ENCODE data around the gene GALP.
A peak's percentile ranks its signal among the peaks of the same experiment; 100 is the strongest.

The GALP gene

DNA sequence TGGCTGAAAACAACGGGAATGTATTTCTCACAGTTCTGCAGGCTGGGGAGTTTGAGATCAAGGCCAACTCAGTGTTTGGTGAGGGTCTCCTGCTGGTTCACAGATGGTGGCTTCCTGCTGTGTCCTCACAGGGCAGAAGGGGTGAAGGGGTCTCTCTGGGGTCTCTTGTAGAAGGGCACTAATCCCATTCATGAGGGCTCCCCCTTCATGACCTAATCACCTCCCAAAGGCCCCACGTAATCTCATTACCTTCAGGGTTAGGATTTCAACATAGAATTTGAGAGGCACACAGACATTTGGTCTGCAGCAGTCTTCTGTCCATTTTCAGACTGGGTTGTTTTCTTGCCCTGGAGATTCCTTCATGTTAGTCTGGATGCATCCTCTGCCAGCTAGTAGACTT, 23.2 kb upstream of the GALP start:
- H3K27ac ChIP-seq (ENCODE audit: low read length) = no peak overlapping the region
- H2AFZ ChIP-seq (ENCODE audit: low read depth, low read length) = no peak overlapping the region
- H3K27me3 ChIP-seq (ENCODE audit: low read depth, low read length) = no peaks in the 10 kb centered on the region
- no peak overlapping the region for H3K4me2 ChIP-seq (ENCODE audit: low read length)
- no peaks in the 10 kb centered on the region for H3K4me1 ChIP-seq (ENCODE audit: low read length)
- TF ChIP-seq EZH2phosphoT487 (IDR thresholded peaks at IDR 0.05; ENCODE audit: low read depth) = no peak
- TF ChIP-seq CTCF (IDR thresholded peaks at IDR 0.05; ENCODE audit: low read depth, low read length) = no peak
- H3K9me3 ChIP-seq (ENCODE audit: insufficient read depth, low read length) = no peaks in the 10 kb centered on the region
- H3K79me2 ChIP-seq (ENCODE audit: low read length) = peaks cover 30% of the 10 kb centered on the region
- H3K4me3 ChIP-seq (ENCODE audit: low read length) = no peak overlapping the region
- no peak overlapping the region for H3K9ac ChIP-seq (ENCODE audit: low read length)
- H3K36me3 ChIP-seq (replicated peaks; ENCODE audit: low read depth, low read length) = peaks cover 46% of the 10 kb centered on the region
- H4K20me1 ChIP-seq (ENCODE audit: insufficient read depth, low read length) = peaks cover 18% of the 10 kb centered on the region; the same call in 1 of the 2 replicates

DNA sequence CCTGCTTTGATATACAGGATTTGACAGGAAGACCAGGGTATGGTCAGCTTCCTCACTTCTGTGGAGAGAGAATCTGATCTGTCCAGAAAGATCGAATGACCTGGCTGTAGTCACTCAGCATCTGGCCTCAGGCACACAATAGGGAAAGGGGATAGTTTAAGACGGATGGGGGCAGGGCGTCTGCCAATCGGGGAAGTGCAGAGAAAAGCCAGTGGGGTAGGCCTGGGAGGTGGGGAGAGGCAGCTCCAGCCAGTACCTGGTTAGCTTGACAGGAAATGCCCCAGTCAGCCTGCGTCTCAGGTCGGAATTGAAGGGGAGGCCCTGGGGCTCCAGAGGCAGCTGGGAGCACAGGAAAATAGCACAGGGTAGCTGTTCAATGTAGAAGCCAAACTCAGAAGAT, 22.3 kb upstream of the GALP start:
- Histone ChIP-seq H3K36me3 (replicated peaks; ENCODE audit: low read depth, low read length) (peaks cover 47% of the 10 kb centered on the region), H3K4me3 (ENCODE audit: low read length) (no peak overlapping the region), H3K27ac (ENCODE audit: low read length) (no peak overlapping the region), H3K4me1 (ENCODE audit: low read length) (no peaks in the 10 kb centered on the region), H3K79me2 (ENCODE audit: low read length) (peaks cover 30% of the 10 kb centered on the region), H3K9me3 (ENCODE audit: insufficient read depth, low read length) (no peaks in the 10 kb centered on the region), H4K20me1 (ENCODE audit: insufficient read depth, low read length) (peaks cover 18% of the 10 kb centered on the region; the same call in 1 of the 2 replicates), H3K9ac (ENCODE audit: low read length) (no peak overlapping the region), H3K4me2 (ENCODE audit: low read length) (no peak overlapping the region), H3K27me3 (ENCODE audit: low read depth, low read length) (no peaks in the 10 kb centered on the region), H2AFZ (ENCODE audit: low read depth, low read length) (no peak overlapping the region)
- no peak for TF ChIP-seq EZH2phosphoT487 (IDR thresholded peaks at IDR 0.05; ENCODE audit: low read depth)
- no peak for TF ChIP-seq CTCF (IDR thresholded peaks at IDR 0.05; ENCODE audit: low read depth, low read length)

- H2AFZ ChIP-seq (ENCODE audit: low read depth, low read length) = no peak overlapping the region
- no peak overlapping the region for H3K4me2 ChIP-seq (ENCODE audit: low read length)
- H3K9me3 ChIP-seq (ENCODE audit: insufficient read depth, low read length) = no peaks in the 10 kb centered on the region
- no peak overlapping the region for H3K4me3 ChIP-seq (ENCODE audit: low read length)
- peaks cover 22% of the 10 kb centered on the region for H3K79me2 ChIP-seq (ENCODE audit: low read length)
- no peak overlapping the region for H3K9ac ChIP-seq (ENCODE audit: low read length)
- peaks cover 50% of the 10 kb centered on the region for H3K36me3 ChIP-seq (replicated peaks; ENCODE audit: low read depth, low read length)
- peaks cover 12% of the 10 kb centered on the region; the same call in 1 of the 2 replicates for H4K20me1 ChIP-seq (ENCODE audit: insufficient read depth, low read length)
- H3K4me1 ChIP-seq (ENCODE audit: low read length) = no peaks in the 10 kb centered on the region
- H3K27ac ChIP-seq (ENCODE audit: low read length) = no peak overlapping the region
- no peaks in the 10 kb centered on the region for H3K27me3 ChIP-seq (ENCODE audit: low read depth, low read length)
- no peak for TF ChIP-seq EZH2phosphoT487 (IDR thresholded peaks at IDR 0.05; ENCODE audit: low read depth)
- TF ChIP-seq CTCF (IDR thresholded peaks at IDR 0.05; ENCODE audit: low read depth, low read length) = peak; percentile 48
Measured at GRCh38 chr19:56155124-56155687, 20.6 kb upstream of the GALP start.

GRCh38 chr19:56156768-56157167, 19.0 kb upstream of the GALP start:
- no peaks in the 10 kb centered on the region for H3K4me1 ChIP-seq (ENCODE audit: low read length)
- H3K27ac ChIP-seq (ENCODE audit: low read length) = no peak overlapping the region
- no peak overlapping the region for H3K9ac ChIP-seq (ENCODE audit: low read length)
- H3K4me3 ChIP-seq (ENCODE audit: low read length) = no peak overlapping the region
- H3K9me3 ChIP-seq (ENCODE audit: insufficient read depth, low read length) = no peaks in the 10 kb centered on the region
- H4K20me1 ChIP-seq (ENCODE audit: insufficient read depth, low read length) = peaks cover 10% of the 10 kb centered on the region; the same call in 1 of the 2 replicates
- peaks cover 14% of the 10 kb centered on the region for H3K79me2 ChIP-seq (ENCODE audit: low read length)
- TF ChIP-seq EZH2phosphoT487 (IDR thresholded peaks at IDR 0.05; ENCODE audit: low read depth) = no peak
- TF ChIP-seq CTCF (IDR thresholded peaks at IDR 0.05; ENCODE audit: low read depth, low read length) = no peak
- H3K4me2 ChIP-seq (ENCODE audit: low read length) = no peak overlapping the region
- peaks cover 62% of the 10 kb centered on the region for H3K36me3 ChIP-seq (replicated peaks; ENCODE audit: low read depth, low read length)
- no peaks in the 10 kb centered on the region for H3K27me3 ChIP-seq (ENCODE audit: low read depth, low read length)
- no peak overlapping the region for H2AFZ ChIP-seq (ENCODE audit: low read depth, low read length)
